Measurements from ENCODE around the gene CSHL1. TPM values are rescaled to one million over a fixed set of nuclear protein-coding genes. Genes with fewer than 3 reads are reported as not detected.
"Not testable (repeated sequence)": the region's sequence is repeated elsewhere in the genome, so short reads cannot be mapped to it uniquely, and the experiment has no call there.

CSHL1 gene
- total and polyA plus RNA-seq, 2 donors (not counting 1 experiment from before 2014, with no cell fraction given): not detected

DNA sequence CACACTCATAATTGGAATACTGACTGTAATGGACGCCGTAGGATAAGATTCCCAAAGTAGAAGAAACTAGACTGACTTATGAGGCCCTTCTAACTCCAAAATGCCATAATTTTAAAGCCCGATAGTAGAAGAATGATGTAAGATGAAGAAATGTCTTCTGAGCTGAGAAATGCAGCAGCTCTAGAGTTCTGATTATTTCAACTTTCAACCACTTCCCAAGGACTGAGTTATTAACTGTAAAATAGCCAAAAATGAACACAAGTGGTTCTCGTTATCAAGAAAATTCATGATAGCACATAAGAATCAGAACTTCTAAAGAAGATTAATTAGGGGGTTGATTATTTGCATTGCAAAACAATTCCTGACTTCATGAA, 40.8 kb downstream of the CSHL1 start:
- H3K36me3 ChIP-seq (ENCODE audit: control insufficient read depth, insufficient read depth, low read length); H4K20me1 ChIP-seq (ENCODE audit: control insufficient read depth, extremely low read depth, insufficient read depth, low read length); H3K9ac ChIP-seq (ENCODE audit: insufficient read depth, low read length); H2AFZ ChIP-seq (ENCODE audit: low read length); H3K4me2 ChIP-seq (ENCODE audit: extremely low read depth, insufficient read depth, low read length); H3K27ac ChIP-seq (ENCODE audit: insufficient read depth, low read length); H3K4me3 ChIP-seq (replicated peaks in 1 of 4; ENCODE audit: control extremely low read depth in 1 of 4, insufficient read depth in 1 of 4, low read depth in 3 of 4, low read length in 4 of 4); H3K9me3 ChIP-seq (ENCODE audit: control insufficient read depth, insufficient read depth, low read depth, low read length); H3K79me2 ChIP-seq (ENCODE audit: control insufficient read depth, insufficient read depth, low read length); H3K27me3 ChIP-seq (ENCODE audit: control insufficient read depth, insufficient read depth, low read length); H3K4me1 ChIP-seq (ENCODE audit: control insufficient read depth, extremely low read depth, insufficient read depth, low read length): not testable (repeated sequence)
- DNase-seq (ENCODE audit: low read depth in 2 of 2): peak in 1 of 2 donors; percentile 40

GRCh38 chr17:63869491-63870291, 41.4 kb downstream of the CSHL1 start:
- not testable (repeated sequence) for H4K20me1 ChIP-seq (ENCODE audit: control insufficient read depth, extremely low read depth, insufficient read depth, low read length); H3K79me2 ChIP-seq (ENCODE audit: control insufficient read depth, insufficient read depth, low read length); H3K4me1 ChIP-seq (ENCODE audit: control insufficient read depth, extremely low read depth, insufficient read depth, low read length); H2AFZ ChIP-seq (ENCODE audit: low read length); H3K4me3 ChIP-seq (replicated peaks in 1 of 4; ENCODE audit: control extremely low read depth in 1 of 4, insufficient read depth in 1 of 4, low read depth in 3 of 4, low read length in 4 of 4); H3K9ac ChIP-seq (ENCODE audit: insufficient read depth, low read length); H3K27ac ChIP-seq (ENCODE audit: insufficient read depth, low read length); H3K4me2 ChIP-seq (ENCODE audit: extremely low read depth, insufficient read depth, low read length); H3K36me3 ChIP-seq (ENCODE audit: control insufficient read depth, insufficient read depth, low read length); H3K9me3 ChIP-seq (ENCODE audit: control insufficient read depth, insufficient read depth, low read depth, low read length); H3K27me3 ChIP-seq (ENCODE audit: control insufficient read depth, insufficient read depth, low read length)
- DNase-seq (ENCODE audit: low read depth in 2 of 2): peak in 1 of 2 donors; percentile 50
- TF ChIP-seq, protein P1, sequence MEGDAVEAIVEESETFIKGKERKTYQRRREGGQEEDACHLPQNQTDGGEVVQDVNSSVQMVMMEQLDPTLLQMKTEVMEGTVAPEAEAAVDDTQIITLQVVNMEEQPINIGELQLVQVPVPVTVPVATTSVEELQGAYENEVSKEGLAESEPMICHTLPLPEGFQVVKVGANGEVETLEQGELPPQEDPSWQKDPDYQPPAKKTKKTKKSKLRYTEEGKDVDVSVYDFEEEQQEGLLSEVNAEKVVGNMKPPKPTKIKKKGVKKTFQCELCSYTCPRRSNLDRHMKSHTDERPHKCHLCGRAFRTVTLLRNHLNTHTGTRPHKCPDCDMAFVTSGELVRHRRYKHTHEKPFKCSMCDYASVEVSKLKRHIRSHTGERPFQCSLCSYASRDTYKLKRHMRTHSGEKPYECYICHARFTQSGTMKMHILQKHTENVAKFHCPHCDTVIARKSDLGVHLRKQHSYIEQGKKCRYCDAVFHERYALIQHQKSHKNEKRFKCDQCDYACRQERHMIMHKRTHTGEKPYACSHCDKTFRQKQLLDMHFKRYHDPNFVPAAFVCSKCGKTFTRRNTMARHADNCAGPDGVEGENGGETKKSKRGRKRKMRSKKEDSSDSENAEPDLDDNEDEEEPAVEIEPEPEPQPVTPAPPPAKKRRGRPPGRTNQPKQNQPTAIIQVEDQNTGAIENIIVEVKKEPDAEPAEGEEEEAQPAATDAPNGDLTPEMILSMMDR (conservative IDR thresholded peaks at IDR 0.05 in 1 of 2, IDR thresholded peaks at IDR 0.05 in 1 of 2; ENCODE audit: low read depth in 1 of 2, low read length in 2 of 2): peak in 1 of 2 donors; percentile 8

GRCh38 chr17:63866625-63867024, 44.4 kb downstream of the CSHL1 start:
- H3K79me2 ChIP-seq (ENCODE audit: control insufficient read depth, insufficient read depth, low read length); H3K9ac ChIP-seq (ENCODE audit: insufficient read depth, low read length); H4K20me1 ChIP-seq (ENCODE audit: control insufficient read depth, extremely low read depth, insufficient read depth, low read length); H3K4me3 ChIP-seq (replicated peaks in 1 of 4; ENCODE audit: control extremely low read depth in 1 of 4, insufficient read depth in 1 of 4, low read depth in 3 of 4, low read length in 4 of 4); H3K27ac ChIP-seq (ENCODE audit: insufficient read depth, low read length); H3K27me3 ChIP-seq (ENCODE audit: control insufficient read depth, insufficient read depth, low read length); H3K4me2 ChIP-seq (ENCODE audit: extremely low read depth, insufficient read depth, low read length); H2AFZ ChIP-seq (ENCODE audit: low read length); H3K9me3 ChIP-seq (ENCODE audit: control insufficient read depth, insufficient read depth, low read depth, low read length); H3K4me1 ChIP-seq (ENCODE audit: control insufficient read depth, extremely low read depth, insufficient read depth, low read length); H3K36me3 ChIP-seq (ENCODE audit: control insufficient read depth, insufficient read depth, low read length); DNase-seq (ENCODE audit: low read depth in 2 of 2): not testable (repeated sequence)
- TF ChIP-seq, protein P1 (conservative IDR thresholded peaks at IDR 0.05 in 1 of 2, IDR thresholded peaks at IDR 0.05 in 1 of 2; ENCODE audit: low read depth in 1 of 2, low read length in 2 of 2): peak; percentile 2 to 29

Other genes starting within 250 kb of the CSHL1 start
- 3.1 and 3.3 TPM in 2 replicates for gene LIMD2, start 211.1 kb downstream of the CSHL1 start, total RNA-seq
- gene LIMD2, start 211.1 kb downstream of the CSHL1 start, polyA plus RNA-seq: 2.9 TPM in 2 replicates
- gene STRADA, start 169.5 kb downstream of the CSHL1 start, total RNA-seq: 14.6 and 22.8 TPM in 2 replicates
- gene STRADA, start 169.5 kb downstream of the CSHL1 start, polyA plus RNA-seq: 22.8 and 29.2 TPM in 2 replicates
- gene CCDC47, start 137.7 kb downstream of the CSHL1 start, total RNA-seq: 64.5 and 65.6 TPM in 2 replicates
- 72.3 and 83.2 TPM in 2 replicates for gene CCDC47, start 137.7 kb downstream of the CSHL1 start, polyA plus RNA-seq
- gene DDX42, start 137.1 kb downstream of the CSHL1 start, total RNA-seq: 53.4 and 61.8 TPM in 2 replicates
- gene DDX42, start 137.1 kb downstream of the CSHL1 start, polyA plus RNA-seq: 67.0 and 81.5 TPM in 2 replicates
- 61.9 and 66.9 TPM in 2 replicates for gene PSMC5, start 83.8 kb downstream of the CSHL1 start, total RNA-seq
- gene PSMC5, start 83.8 kb downstream of the CSHL1 start, polyA plus RNA-seq: 216 and 276 TPM in 2 replicates
- 61.8 and 86.5 TPM in 2 replicates for gene FTSJ3, start 83.6 kb downstream of the CSHL1 start, total RNA-seq
- gene FTSJ3, start 83.6 kb downstream of the CSHL1 start, polyA plus RNA-seq: 37.8 and 62.2 TPM in 2 replicates
- 87.0 and 94.5 TPM in 2 replicates for gene SMARCD2, start 68.6 kb downstream of the CSHL1 start, total RNA-seq
- gene SMARCD2, start 68.6 kb downstream of the CSHL1 start, polyA plus RNA-seq: 51.1 and 57.9 TPM in 2 replicates
- not detected in 2 replicates for gene CSH2, start 37.6 kb downstream of the CSHL1 start, total RNA-seq
- gene CSH2, start 37.6 kb downstream of the CSHL1 start, polyA plus RNA-seq: not detected in 2 replicates
- gene GH2, start 29.3 kb downstream of the CSHL1 start, total RNA-seq: not detected in 2 replicates
- not detected in 2 replicates for gene GH2, start 29.3 kb downstream of the CSHL1 start, polyA plus RNA-seq
- not detected in 2 replicates for gene CSH1, start 14.7 kb downstream of the CSHL1 start, total RNA-seq
- not detected in 2 replicates for gene CSH1, start 14.7 kb downstream of the CSHL1 start, polyA plus RNA-seq
- not detected in 2 replicates for gene GH1, start 7.6 kb upstream of the CSHL1 start, total RNA-seq
- gene GH1, start 7.6 kb upstream of the CSHL1 start, polyA plus RNA-seq: not detected in 2 replicates
- gene CD79B, start 21.1 kb upstream of the CSHL1 start, total RNA-seq: 0.17 and 0.26 TPM in 2 replicates
- 0.72 TPM in 1 of 2 replicates, not detected in the other for gene CD79B, start 21.1 kb upstream of the CSHL1 start, polyA plus RNA-seq
- gene SCN4A, start 61.7 kb upstream of the CSHL1 start, total RNA-seq: under 0.01 and 0.83 TPM in 2 replicates
- gene SCN4A, start 61.7 kb upstream of the CSHL1 start, polyA plus RNA-seq: not detected in 2 replicates
- 0.17 and 0.26 TPM in 2 replicates for gene PRR29, start 87.1 kb upstream of the CSHL1 start, total RNA-seq
- 0.02 and 0.19 TPM in 2 replicates for gene PRR29, start 87.1 kb upstream of the CSHL1 start, polyA plus RNA-seq
- 2.6 and 3.5 TPM in 2 replicates for gene ICAM2, start 109.4 kb upstream of the CSHL1 start, total RNA-seq
- 0.45 and 1.1 TPM in 2 replicates for gene ICAM2, start 109.4 kb upstream of the CSHL1 start, polyA plus RNA-seq
- 11.7 and 13.9 TPM in 2 replicates for gene ERN1, start 218.9 kb upstream of the CSHL1 start, total RNA-seq
- 3.3 and 3.4 TPM in 2 replicates for gene ERN1, start 218.9 kb upstream of the CSHL1 start, polyA plus RNA-seq